HepG2 (cell line): ENCODE results near the gene LGALS1. TPM values are rescaled to one million over a fixed set of nuclear protein-coding genes. Genes with fewer than 3 reads are reported as not detected.

Source experiments
- FLYWCH1 ChIP-seq: sonication (generic); formaldehyde crosslinking; IDR thresholded peaks from 2 replicates; pipeline ENCODE4 v1.8.1; 2023; ENCODE audit warnings: mild to moderate bottlenecking, missing genetic modification reagents
- HDAC2 ChIP-seq: sonication (generic); formaldehyde crosslinking; IDR thresholded peaks from 2 replicates; pipeline ENCODE4 v1.4.0; 2020; ENCODE audit warnings: missing genetic modification reagents
- MATR3 ChIP-seq: sonication (generic); formaldehyde crosslinking; IDR thresholded peaks from 2 replicates; pipeline ENCODE4 v1.4.0; 2020; ENCODE audit warnings: missing genetic modification reagents
- RBFOX2 ChIP-seq: fragments of 200-400 bp; formaldehyde crosslinking; IDR thresholded peaks from 2 replicates; pipeline ENCODE4 v1.6.1; 2017; ENCODE audit warnings: low read depth, mild to moderate bottlenecking, low read length
- TARDBP ChIP-seq: sonication (generic); formaldehyde crosslinking; IDR thresholded peaks from 2 replicates; pipeline ENCODE4 v1.8.0; 2022; ENCODE audit warnings: mild to moderate bottlenecking, missing genetic modification reagents
- YEATS2 ChIP-seq: sonication (generic); formaldehyde crosslinking; IDR thresholded peaks from 2 replicates; pipeline ENCODE4 v1.4.0; 2020; ENCODE audit warnings: missing genetic modification reagents, borderline replicate concordance
- ZBTB38 ChIP-seq: sonication (generic); formaldehyde crosslinking; IDR thresholded peaks from 2 replicates; pipeline ENCODE4 v1.5.1; 2020; ENCODE audit warnings: mild to moderate bottlenecking, missing genetic modification reagents
- ZNF234 ChIP-seq: sonication (generic); formaldehyde crosslinking; conservative IDR thresholded peaks from 2 replicates; pipeline ENCODE4 v1.5.1; 2020; ENCODE audit warnings: mild to moderate bottlenecking, missing genetic modification reagents
- ZNF274 ChIP-seq: sonication (generic); formaldehyde crosslinking; IDR thresholded peaks from 2 replicates; pipeline ENCODE4 v1.5.1; 2020; ENCODE audit warnings: mild to moderate bottlenecking, missing genetic modification reagents
- ZNF30 ChIP-seq: sonication (generic); formaldehyde crosslinking; IDR thresholded peaks from 2 replicates; pipeline ENCODE4 v1.5.0; 2020; ENCODE audit warnings: mild to moderate bottlenecking, missing genetic modification reagents
- ZNF569 ChIP-seq: sonication (generic); formaldehyde crosslinking; IDR thresholded peaks from 2 replicates; pipeline ENCODE4 v1.5.0; 2020; ENCODE audit warnings: mild to moderate bottlenecking, missing genetic modification reagents, moderate library complexity, borderline replicate concordance
- ZNF629 ChIP-seq: sonication (generic); formaldehyde crosslinking; conservative IDR thresholded peaks from 2 replicates; pipeline ENCODE4 v1.5.0; 2020; ENCODE audit warnings: missing genetic modification reagents
- ZNF720 ChIP-seq: sonication (generic); formaldehyde crosslinking; IDR thresholded peaks from 2 replicates; pipeline ENCODE4 v1.4.0; 2020; ENCODE audit warnings: missing genetic modification reagents
- ZNF83 ChIP-seq: sonication (generic); formaldehyde crosslinking; IDR thresholded peaks from 2 replicates; pipeline ENCODE4 v1.4.0; 2020; ENCODE audit warnings: missing genetic modification reagents, mild to moderate bottlenecking, borderline replicate concordance
- ZSCAN21 ChIP-seq: sonication (generic); formaldehyde crosslinking; IDR thresholded peaks from 2 replicates; pipeline ENCODE4 v1.8.0; 2022; ENCODE audit warnings: mild to moderate bottlenecking, missing genetic modification reagents, moderate library complexity, borderline replicate concordance
- polyA plus RNA-seq, 8 experiments: library from polyadenylated mRNA; depleted of rRNA in 3 of 8; stranded (reverse) in 7 of 8; unstranded in 1 of 8; fragments of >200 nt; fragmentation: Illumina TruSeq in 4 of 8; extraction: Trizol in 4 of 8; gene quantifications; 2 replicates each; pipeline versions ENCODE4 v1.2.1 to v1.2.3, GENCODE V29; 2011 to 2016; ENCODE audit warnings: low read depth in 4 of 8, missing spikeins in 1 of 8, mixed read lengths in 1 of 8; ENCODE audit not compliant: insufficient read depth in 1 of 8
- total RNA-seq, 5 experiments: library from RNA; depleted of rRNA; stranded (reverse); fragments of >200 nt; fragmentation: Illumina TruSeq; extraction: Trizol; gene quantifications; 2 replicates each; pipeline ENCODE4 v1.2.3, GENCODE V29; 2016; ENCODE audit warnings: low read depth in 1 of 5
- TF ChIP-seq, protein P1 (sequence below): sonication (generic); formaldehyde crosslinking; IDR thresholded peaks from 2 replicates; pipeline ENCODE4 v1.8.0; 2022; ENCODE audit warnings: missing genetic modification reagents, mild to moderate bottlenecking, borderline replicate concordance
- TF ChIP-seq, protein P2 (sequence below): sonication (generic); formaldehyde crosslinking; IDR thresholded peaks from 2 replicates; pipeline ENCODE4 v1.5.0; 2020; ENCODE audit warnings: missing genetic modification reagents
- TF ChIP-seq, protein P3 (sequence below): sonication (generic); formaldehyde crosslinking; IDR thresholded peaks from 2 replicates; pipeline ENCODE4 v1.8.1; 2022; ENCODE audit warnings: mild to moderate bottlenecking, missing genetic modification reagents
- TF ChIP-seq, protein P4 (sequence below): sonication (generic); formaldehyde crosslinking; IDR thresholded peaks from 2 replicates; pipeline ENCODE4 v1.4.0; 2020; ENCODE audit warnings: missing genetic modification reagents, borderline replicate concordance
- TF ChIP-seq, protein P5 (sequence below): sonication (generic); formaldehyde crosslinking; IDR thresholded peaks from 2 replicates; pipeline ENCODE4 v1.5.1; 2020; ENCODE audit warnings: mild to moderate bottlenecking, missing genetic modification reagents, borderline replicate concordance

The LGALS1 gene
- total and polyA plus RNA-seq, 2 of the 13 experiments (the other 11 are each of a cell fraction or from before 2014, with no cell fraction given): 103 to 858 TPM

DNA sequence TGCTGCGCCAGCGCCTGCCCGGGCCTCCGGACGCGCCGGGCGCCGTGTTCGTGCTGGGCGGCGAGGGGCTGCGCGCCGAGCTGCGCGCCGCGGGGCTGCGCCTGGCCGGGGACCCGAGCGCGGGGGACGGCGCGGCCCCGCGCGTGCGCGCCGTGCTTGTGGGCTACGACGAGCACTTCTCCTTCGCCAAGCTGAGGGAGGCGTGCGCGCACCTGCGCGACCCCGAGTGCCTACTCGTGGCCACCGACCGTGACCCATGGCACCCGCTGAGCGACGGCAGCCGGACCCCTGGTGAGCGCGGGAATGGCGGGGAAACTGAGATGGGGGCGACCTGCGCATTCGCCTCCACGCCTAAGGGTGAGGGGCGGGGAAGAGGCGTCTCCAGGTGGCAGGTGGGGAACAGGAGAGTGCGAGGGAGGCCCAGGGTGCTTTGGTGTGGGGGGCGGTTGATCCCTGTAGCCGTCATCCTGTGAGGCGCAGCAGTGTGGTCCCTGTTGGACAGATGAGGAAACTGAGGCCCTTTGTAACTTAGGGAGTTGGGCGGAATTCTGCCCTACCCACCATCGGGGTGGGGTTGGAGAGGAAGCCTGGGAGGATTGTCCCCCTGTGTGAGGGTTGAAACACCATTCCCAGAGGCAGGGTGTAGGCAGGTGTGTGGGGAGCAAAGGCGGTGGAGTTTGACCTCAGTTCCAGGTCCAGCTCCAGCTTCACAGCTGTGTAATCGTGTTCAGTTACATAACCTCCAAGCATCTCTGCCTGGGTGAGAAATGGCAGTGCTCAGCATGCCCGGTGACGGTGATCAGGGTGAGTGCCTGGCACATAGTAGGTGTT, 16.2 kb upstream of the LGALS1 start (continued):
- TF ChIP-seq FLYWCH1 (0 out of 2 replicates have a peak, but pooled peaks have one; percentile 6), ZNF234 (CRISPR knock-in tag) (0 out of 2 replicates have a peak, but pooled peaks have one; percentile 40), ZNF569 (CRISPR knock-in tag) (no peak), ZNF83 (CRISPR knock-in tag) (no peak), TARDBP (peak; percentile 80; the same call in 1 of the 2 replicates), ZNF274 (CRISPR knock-in tag) (peak; percentile 41; the same call in 1 of the 2 replicates), RBFOX2 (peak; percentile 83), ZNF629 (CRISPR knock-in tag) (no peak), MATR3 (no peak), ZBTB38 (CRISPR knock-in tag) (peak; percentile 74), ZSCAN21 (peak; percentile 15; the same call in 1 of the 2 replicates), ZNF720 (CRISPR knock-in tag) (no peak), ZNF30 (CRISPR knock-in tag) (no peak), HDAC2 (CRISPR knock-in tag) (peak; percentile 90), YEATS2 (CRISPR knock-in tag) (peak; percentile 52; the same call in 1 of the 2 replicates)
- TF ChIP-seq, protein P1, sequence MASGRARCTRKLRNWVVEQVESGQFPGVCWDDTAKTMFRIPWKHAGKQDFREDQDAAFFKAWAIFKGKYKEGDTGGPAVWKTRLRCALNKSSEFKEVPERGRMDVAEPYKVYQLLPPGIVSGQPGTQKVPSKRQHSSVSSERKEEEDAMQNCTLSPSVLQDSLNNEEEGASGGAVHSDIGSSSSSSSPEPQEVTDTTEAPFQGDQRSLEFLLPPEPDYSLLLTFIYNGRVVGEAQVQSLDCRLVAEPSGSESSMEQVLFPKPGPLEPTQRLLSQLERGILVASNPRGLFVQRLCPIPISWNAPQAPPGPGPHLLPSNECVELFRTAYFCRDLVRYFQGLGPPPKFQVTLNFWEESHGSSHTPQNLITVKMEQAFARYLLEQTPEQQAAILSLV (CRISPR knock-in tag): no peak
- TF ChIP-seq, protein P2, sequence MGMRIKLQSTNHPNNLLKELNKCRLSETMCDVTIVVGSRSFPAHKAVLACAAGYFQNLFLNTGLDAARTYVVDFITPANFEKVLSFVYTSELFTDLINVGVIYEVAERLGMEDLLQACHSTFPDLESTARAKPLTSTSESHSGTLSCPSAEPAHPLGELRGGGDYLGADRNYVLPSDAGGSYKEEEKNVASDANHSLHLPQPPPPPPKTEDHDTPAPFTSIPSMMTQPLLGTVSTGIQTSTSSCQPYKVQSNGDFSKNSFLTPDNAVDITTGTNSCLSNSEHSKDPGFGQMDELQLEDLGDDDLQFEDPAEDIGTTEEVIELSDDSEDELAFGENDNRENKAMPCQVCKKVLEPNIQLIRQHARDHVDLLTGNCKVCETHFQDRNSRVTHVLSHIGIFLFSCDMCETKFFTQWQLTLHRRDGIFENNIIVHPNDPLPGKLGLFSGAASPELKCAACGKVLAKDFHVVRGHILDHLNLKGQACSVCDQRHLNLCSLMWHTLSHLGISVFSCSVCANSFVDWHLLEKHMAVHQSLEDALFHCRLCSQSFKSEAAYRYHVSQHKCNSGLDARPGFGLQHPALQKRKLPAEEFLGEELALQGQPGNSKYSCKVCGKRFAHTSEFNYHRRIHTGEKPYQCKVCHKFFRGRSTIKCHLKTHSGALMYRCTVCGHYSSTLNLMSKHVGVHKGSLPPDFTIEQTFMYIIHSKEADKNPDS (CRISPR knock-in tag): no peak
- TF ChIP-seq, protein P3, sequence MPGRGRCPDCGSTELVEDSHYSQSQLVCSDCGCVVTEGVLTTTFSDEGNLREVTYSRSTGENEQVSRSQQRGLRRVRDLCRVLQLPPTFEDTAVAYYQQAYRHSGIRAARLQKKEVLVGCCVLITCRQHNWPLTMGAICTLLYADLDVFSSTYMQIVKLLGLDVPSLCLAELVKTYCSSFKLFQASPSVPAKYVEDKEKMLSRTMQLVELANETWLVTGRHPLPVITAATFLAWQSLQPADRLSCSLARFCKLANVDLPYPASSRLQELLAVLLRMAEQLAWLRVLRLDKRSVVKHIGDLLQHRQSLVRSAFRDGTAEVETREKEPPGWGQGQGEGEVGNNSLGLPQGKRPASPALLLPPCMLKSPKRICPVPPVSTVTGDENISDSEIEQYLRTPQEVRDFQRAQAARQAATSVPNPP (CRISPR knock-in tag): no peak
- TF ChIP-seq, protein P4, sequence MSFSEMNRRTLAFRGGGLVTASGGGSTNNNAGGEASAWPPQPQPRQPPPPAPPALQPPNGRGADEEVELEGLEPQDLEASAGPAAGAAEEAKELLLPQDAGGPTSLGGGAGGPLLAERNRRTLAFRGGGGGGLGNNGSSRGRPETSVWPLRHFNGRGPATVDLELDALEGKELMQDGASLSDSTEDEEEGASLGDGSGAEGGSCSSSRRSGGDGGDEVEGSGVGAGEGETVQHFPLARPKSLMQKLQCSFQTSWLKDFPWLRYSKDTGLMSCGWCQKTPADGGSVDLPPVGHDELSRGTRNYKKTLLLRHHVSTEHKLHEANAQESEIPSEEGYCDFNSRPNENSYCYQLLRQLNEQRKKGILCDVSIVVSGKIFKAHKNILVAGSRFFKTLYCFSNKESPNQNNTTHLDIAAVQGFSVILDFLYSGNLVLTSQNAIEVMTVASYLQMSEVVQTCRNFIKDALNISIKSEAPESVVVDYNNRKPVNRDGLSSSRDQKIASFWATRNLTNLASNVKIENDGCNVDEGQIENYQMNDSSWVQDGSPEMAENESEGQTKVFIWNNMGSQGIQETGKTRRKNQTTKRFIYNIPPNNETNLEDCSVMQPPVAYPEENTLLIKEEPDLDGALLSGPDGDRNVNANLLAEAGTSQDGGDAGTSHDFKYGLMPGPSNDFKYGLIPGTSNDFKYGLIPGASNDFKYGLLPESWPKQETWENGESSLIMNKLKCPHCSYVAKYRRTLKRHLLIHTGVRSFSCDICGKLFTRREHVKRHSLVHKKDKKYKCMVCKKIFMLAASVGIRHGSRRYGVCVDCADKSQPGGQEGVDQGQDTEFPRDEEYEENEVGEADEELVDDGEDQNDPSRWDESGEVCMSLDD (CRISPR knock-in tag): no peak
- TF ChIP-seq, protein P5, sequence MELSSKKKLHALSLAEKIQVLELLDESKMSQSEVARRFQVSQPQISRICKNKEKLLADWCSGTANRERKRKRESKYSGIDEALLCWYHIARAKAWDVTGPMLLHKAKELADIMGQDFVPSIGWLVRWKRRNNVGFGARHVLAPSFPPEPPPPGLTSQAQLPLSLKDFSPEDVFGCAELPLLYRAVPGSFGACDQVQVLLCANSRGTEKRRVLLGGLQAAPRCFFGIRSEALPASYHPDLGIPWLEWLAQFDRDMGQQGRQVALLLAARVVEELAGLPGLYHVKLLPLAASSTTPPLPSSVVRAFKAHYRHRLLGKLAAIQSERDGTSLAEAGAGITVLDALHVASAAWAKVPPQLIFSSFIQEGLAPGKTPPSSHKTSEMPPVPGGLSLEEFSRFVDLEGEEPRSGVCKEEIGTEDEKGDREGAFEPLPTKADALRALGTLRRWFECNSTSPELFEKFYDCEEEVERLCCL: no peak
